Ishikawa (cell line): Measurements from ENCODE around the gene MAN1A2.

ENCODE experiments used
- CEBPB ChIP-seq: IDR thresholded peaks from 2 replicates; pipeline ENCODE4 v1.6.1; 2012
- CREB1 ChIP-seq: IDR thresholded peaks from 2 replicates; pipeline ENCODE4 v1.6.1; 2012; ENCODE audit warnings: low read depth
- EGR1 ChIP-seq: IDR thresholded peaks from 2 replicates; pipeline ENCODE4 v1.6.1; 2012
- EP300 ChIP-seq: IDR thresholded peaks from 2 replicates; pipeline ENCODE4 v1.6.1; 2012; ENCODE audit warnings: borderline replicate concordance
- FOXM1 ChIP-seq: IDR thresholded peaks from 2 replicates; pipeline ENCODE4 v1.6.1; 2012; ENCODE audit warnings: low read depth, borderline replicate concordance
- MAX ChIP-seq: IDR thresholded peaks from 2 replicates; pipeline ENCODE4 v1.6.1; 2012
- NFIC ChIP-seq: IDR thresholded peaks from 2 replicates; pipeline ENCODE4 v1.6.1; 2012
- RAD21 ChIP-seq: IDR thresholded peaks from 2 replicates; pipeline ENCODE4 v1.6.1; 2012; ENCODE audit warnings: low read depth
- TAF1 ChIP-seq: IDR thresholded peaks from 2 replicates; pipeline ENCODE4 v1.6.1; 2012; ENCODE audit warnings: low read depth, mild to moderate bottlenecking
- TCF12 ChIP-seq: IDR thresholded peaks from 2 replicates; pipeline ENCODE4 v1.6.1; 2012; ENCODE audit warnings: low read depth
- TEAD4 ChIP-seq: IDR thresholded peaks from 2 replicates; pipeline ENCODE4 v1.6.1; 2012
- USF1 ChIP-seq: IDR thresholded peaks from 2 replicates; pipeline ENCODE4 v1.6.1; 2012
- YY1 ChIP-seq: IDR thresholded peaks from 2 replicates; pipeline ENCODE4 v1.6.1; 2012; ENCODE audit warnings: low read depth
- ZBTB7A ChIP-seq: IDR thresholded peaks from 2 replicates; pipeline ENCODE4 v1.6.1; 2012; ENCODE audit warnings: low read depth
- TF ChIP-seq, protein P1 (sequence below): IDR thresholded peaks from 2 replicates; pipeline ENCODE4 v1.6.1; 2012; ENCODE audit warnings: low read depth, mild to moderate bottlenecking

MAN1A2 gene

GRCh38 chr1:117416546-117417125 lies 49.4 kb downstream of the MAN1A2 start:
- no peak for TF ChIP-seq EP300
- TF ChIP-seq CREB1 = no peak

DNA sequence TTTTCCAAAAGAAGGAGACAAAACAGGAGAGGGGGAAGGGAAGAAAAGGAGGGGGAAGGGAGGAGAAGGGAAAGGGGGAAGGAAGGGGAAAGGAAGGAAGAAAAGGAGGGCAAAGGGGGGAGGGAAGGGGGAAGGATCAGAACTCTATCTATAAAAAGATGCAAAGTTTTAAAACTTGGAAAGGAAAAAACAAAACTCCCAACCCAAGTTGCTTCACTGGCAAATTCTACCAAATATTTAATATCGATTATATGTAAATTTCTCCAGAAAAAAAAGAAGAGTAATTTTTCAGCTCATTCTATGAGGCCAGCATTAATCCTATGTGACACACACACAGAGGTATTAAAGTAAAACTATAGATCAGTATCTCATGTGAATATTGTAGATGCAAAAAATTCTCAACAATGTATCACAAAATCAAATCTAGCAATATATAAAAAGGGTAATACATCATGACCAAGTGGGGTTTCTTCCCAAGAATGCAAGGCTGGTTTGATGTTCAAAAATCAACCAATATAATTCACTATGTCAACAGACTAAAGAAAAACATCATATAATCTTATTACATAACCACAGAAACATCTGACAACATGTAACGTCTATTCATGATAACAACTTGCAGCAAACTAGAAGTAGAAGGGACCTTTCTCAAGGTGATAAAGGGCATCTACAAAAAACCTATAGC lies 57.9 kb downstream of the MAN1A2 start:
- TF ChIP-seq TCF12 = no peak
- no peak for TF ChIP-seq EGR1
- no peak for TF ChIP-seq RAD21
- TF ChIP-seq, protein P1, sequence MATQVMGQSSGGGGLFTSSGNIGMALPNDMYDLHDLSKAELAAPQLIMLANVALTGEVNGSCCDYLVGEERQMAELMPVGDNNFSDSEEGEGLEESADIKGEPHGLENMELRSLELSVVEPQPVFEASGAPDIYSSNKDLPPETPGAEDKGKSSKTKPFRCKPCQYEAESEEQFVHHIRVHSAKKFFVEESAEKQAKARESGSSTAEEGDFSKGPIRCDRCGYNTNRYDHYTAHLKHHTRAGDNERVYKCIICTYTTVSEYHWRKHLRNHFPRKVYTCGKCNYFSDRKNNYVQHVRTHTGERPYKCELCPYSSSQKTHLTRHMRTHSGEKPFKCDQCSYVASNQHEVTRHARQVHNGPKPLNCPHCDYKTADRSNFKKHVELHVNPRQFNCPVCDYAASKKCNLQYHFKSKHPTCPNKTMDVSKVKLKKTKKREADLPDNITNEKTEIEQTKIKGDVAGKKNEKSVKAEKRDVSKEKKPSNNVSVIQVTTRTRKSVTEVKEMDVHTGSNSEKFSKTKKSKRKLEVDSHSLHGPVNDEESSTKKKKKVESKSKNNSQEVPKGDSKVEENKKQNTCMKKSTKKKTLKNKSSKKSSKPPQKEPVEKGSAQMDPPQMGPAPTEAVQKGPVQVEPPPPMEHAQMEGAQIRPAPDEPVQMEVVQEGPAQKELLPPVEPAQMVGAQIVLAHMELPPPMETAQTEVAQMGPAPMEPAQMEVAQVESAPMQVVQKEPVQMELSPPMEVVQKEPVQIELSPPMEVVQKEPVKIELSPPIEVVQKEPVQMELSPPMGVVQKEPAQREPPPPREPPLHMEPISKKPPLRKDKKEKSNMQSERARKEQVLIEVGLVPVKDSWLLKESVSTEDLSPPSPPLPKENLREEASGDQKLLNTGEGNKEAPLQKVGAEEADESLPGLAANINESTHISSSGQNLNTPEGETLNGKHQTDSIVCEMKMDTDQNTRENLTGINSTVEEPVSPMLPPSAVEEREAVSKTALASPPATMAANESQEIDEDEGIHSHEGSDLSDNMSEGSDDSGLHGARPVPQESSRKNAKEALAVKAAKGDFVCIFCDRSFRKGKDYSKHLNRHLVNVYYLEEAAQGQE = no peak
- TF ChIP-seq TEAD4 = no peak
- TF ChIP-seq USF1 = no peak

DNA sequence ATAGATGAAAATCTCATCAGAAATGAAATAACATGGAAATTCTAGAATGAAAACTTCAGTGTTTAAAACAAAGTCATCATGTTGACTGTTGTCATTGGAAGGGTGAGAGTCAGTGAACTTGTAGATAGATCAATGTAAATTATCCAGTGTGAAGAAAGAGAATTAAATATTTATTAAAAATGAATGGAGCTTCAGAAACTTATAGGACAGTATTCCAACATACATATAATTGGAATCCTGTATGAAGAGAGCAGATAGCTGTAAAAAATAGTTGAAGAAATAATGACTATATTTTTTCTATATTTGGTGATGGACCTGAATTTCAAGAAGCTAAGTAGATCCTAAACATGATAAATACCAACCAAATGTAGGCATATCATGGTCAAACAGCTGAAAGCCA lies 60.0 kb downstream of the MAN1A2 start:
- TF ChIP-seq YY1 = no peak
- no peak for TF ChIP-seq EGR1
- TF ChIP-seq RAD21 = no peak
- TF ChIP-seq TEAD4 = no peak
- no peak for TF ChIP-seq TCF12

DNA sequence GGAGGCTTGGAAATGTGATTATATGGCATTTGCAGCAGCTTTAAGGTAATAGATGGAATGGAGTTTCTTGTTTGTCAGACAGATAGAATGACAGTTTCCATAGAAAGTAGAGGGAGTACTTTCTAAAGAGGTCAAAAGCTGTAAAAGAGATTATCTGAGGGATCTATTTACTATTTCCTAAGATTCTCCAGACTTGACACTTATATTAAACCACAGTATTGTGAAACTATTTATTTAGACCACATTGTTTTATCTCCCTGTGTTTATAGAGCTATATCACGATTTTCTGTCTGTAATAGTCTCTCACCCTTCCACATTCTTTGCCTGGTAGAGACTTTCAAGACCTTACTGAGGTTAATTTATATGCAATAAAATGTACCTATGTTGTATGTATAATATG lies 66.7 kb downstream of the MAN1A2 start:
- no peak for TF ChIP-seq EGR1

DNA sequence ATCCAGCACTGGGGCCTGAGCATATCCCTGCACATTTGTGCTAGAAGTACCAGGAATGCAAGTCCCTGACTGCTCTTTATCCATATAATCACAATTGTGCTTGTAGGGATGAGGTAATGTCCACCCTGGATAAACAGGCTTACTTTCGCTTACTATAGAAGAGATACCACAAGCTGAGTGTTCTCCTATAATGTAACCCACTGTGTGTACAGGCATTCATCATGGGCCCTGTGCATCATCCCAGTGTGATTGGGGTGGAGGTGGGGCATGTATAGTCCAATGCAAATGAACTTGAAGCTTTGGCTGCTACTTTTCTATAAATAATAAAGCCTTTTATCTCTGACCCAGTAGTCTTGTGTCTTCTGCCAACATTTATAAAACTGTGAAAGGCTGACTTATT lies 69.3 kb downstream of the MAN1A2 start:
- no peak for TF ChIP-seq RAD21
- no peak for TF ChIP-seq USF1
- TF ChIP-seq EP300 = no peak
- TF ChIP-seq, protein P1 = no peak
- TF ChIP-seq ZBTB7A = no peak
- TF ChIP-seq NFIC = no peak
- no peak for TF ChIP-seq MAX
- TF ChIP-seq TAF1 = no peak
- TF ChIP-seq TCF12 = no peak
- TF ChIP-seq YY1 = no peak
- no peak for TF ChIP-seq CEBPB
- no peak for TF ChIP-seq EGR1
- no peak for TF ChIP-seq FOXM1
- TF ChIP-seq CREB1 = no peak

GRCh38 chr1:117447661-117448060 lies 80.4 kb downstream of the MAN1A2 start:
- TF ChIP-seq FOXM1 (no peak), CREB1 (no peak), EGR1 (no peak), CEBPB (no peak), EP300 (no peak), ZBTB7A (no peak), TCF12 (no peak), TEAD4 (no peak), MAX (no peak), RAD21 (no peak), YY1 (no peak)
- TF ChIP-seq, protein P1 = no peak
